CD1c-positive myeloid dendritic cell (primary cell): ENCODE measurements around the gene NOCT.
"Not testable (repeated sequence)": the region's sequence is repeated elsewhere in the genome, so short reads cannot be mapped to it uniquely, and the experiment has no call there.

Source experiments
- DNase-seq: peaks from one replicate; pipeline ENCODE4 v3.0.0-alpha.2; 2016; ENCODE audit errors: extremely low spot score

NOCT gene

GRCh38 chr4:139050446-139050845 lies 34.9 kb downstream of the NOCT start:
- no peak for DNase-seq

DNA sequence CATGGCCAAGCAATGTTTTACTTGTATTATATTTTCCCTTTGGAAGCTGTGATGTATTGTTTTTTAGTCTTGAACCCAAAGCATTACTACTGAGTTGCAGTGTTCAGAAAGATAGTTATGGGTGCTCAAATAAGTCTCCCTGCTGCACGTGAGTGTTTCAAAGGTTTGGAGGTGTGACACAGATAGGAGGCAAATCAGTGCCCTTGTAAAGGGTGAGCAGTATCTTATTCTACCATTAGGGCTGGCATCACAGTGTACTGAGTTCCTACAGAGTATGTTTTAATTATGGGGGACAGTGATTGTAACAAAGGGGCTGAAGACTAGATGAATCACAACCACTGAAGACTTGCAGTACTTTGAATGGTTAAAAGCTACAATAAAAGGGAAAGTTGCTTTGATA lies 38.3 kb downstream of the NOCT start:
- DNase-seq = no peak

GRCh38 chr4:139054791-139055505 lies 39.4 kb downstream of the NOCT start:
- DNase-seq = no peak

DNA sequence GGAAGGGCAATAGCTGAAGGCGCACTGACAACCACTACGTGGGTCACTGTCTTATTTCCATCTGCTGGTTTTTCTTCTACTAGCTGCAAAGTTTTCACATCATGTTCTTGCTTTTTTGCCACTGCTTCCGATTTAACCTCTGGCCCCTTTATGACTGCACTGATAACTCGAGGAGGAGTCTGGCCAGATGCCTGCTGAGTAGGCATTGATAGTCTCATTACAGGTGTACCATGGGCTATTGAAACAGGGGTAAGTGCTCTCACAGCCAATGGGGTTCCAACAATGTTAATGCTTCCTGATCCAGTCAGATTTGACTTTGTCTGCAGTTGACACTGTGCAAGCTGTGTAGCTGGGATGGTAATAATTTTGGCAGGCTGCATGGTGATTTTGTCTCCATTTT lies 43.4 kb downstream of the NOCT start:
- not testable (repeated sequence) for DNase-seq

- no peak for DNase-seq
These were observed 45.0 kb downstream of the NOCT start for GRCh38 chr4:139060591-139060990.

- no peak for DNase-seq
These were observed 60.6 kb downstream of the NOCT start for GRCh38 chr4:139076016-139076744.

- DNase-seq = no peak
These were observed 62.2 kb downstream of the NOCT start for GRCh38 chr4:139077567-139078355.

DNA sequence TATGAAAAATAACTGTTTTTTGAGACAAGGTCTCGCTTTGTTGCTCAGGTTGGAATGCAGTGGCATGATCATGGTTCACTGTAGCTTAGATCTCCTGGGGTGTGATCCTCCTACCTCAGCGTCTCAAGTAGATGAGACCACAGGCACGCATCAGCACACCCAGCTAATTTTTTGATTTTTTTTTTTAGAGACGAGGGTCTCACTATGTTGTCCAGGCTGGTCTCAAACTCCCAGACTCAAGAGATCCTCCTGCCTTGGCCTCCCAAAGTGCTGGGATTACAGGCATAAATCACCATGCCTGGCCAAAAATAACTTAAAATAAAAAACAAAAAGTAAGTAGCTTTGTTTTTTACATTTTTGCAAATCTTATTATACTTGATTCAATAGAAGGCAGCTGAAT lies 63.3 kb downstream of the NOCT start:
- DNase-seq = no peak

DNA sequence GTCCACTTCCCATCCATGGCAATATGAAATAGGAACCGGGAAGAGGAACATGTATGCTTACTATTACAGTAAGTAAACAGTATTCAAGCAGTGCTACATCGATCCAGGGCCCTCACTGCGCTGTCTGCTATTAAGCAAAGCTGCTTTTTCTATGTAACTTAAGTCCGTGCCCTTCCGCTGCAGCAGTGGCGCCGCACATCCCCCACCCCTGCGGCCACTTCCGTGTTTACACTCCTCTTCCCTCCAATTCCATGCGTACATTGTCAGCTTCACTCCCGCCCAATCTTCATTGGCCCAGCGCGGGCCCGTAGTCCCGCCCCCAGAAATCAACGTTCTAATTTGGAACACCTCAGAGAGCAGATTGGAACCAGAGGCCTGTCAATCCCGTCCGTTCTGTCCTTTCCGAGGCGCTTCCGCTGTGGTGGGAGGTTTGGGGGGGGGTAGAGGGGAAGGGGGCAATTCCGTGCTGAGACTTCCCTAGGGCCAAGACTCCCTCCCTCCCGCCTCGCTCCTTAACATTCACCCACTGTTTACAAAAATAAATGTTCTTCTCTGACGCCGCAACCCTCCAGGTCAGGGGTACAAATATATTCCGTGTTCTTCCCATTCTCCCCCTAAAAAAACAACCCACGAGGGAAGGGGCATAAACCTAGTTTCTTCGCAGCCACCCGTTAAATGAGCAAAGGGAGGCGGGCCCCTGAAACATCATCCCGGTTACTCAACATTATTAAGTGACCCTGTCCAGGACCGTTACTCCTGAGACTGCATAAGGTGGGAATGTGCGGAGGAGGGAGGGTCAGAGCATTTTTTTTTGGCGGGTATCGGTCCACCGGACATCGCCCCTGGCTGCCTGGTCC lies 67.4 kb downstream of the NOCT start:
- DNase-seq = peak; percentile 97

GRCh38 chr4:139083607-139083955 lies 68.0 kb downstream of the NOCT start:
- DNase-seq = peak; percentile 84

- DNase-seq = peak; percentile 89
These were observed 68.6 kb downstream of the NOCT start for GRCh38 chr4:139083956-139084803.

- DNase-seq = no peak
These were observed 69.2 kb downstream of the NOCT start for GRCh38 chr4:139084804-139085093.

GRCh38 chr4:139085141-139085540 lies 69.6 kb downstream of the NOCT start:
- peak; percentile 22 for DNase-seq

DNA sequence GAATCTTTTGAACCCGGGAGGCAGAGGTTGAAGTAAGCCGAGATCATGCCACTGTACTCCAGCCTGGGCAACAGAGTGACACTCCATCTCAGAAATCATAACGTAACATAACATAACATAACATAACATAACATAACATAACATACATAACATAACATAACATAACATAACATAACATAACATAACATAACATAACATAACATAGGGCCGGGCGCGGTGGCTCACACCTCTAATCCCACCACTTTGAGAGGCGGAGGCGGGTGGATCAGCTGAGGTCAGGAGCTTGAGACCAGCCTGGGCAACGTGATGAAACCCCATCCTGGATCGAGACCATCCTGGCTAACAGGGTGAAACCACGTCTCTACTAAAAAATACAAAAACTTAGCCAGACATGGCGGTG lies 76.7 kb downstream of the NOCT start:
- no peak for DNase-seq
